Fibroblast of skin of back (primary cell): ENCODE measurements around the gene ARID5B.

ENCODE experiments used
- DNase-seq: peaks from one replicate; pipeline ENCODE4 v3.0.0-alpha.2; 2013

Gene ARID5B

GRCh38 chr10:61905837-61906561 lies 4.5 kb downstream of the ARID5B start:
- DNase-seq, result no peak

GRCh38 chr10:61906562-61906901 lies 5.0 kb downstream of the ARID5B start:
- no peak for DNase-seq

- no peak for DNase-seq
Observed at GRCh38 chr10:61907011-61907410, 5.5 kb downstream of the ARID5B start.

- DNase-seq, result no peak
Observed at GRCh38 chr10:61907587-61907986, 6.1 kb downstream of the ARID5B start.

GRCh38 chr10:61910226-61910805 lies 8.8 kb downstream of the ARID5B start:
- no peak for DNase-seq

GRCh38 chr10:61910894-61911293 lies 9.4 kb downstream of the ARID5B start:
- no peak for DNase-seq

GRCh38 chr10:61911425-61911824 lies 9.9 kb downstream of the ARID5B start:
- DNase-seq, result no peak

- DNase-seq, result no peak
Observed at GRCh38 chr10:61912981-61913380, 11.5 kb downstream of the ARID5B start.

GRCh38 chr10:61918140-61918539 lies 16.6 kb downstream of the ARID5B start:
- no peak for DNase-seq

GRCh38 chr10:61918989-61919388 lies 17.5 kb downstream of the ARID5B start:
- no peak for DNase-seq

- peak; percentile 63 for DNase-seq
Observed at GRCh38 chr10:61919646-61920215, 18.2 kb downstream of the ARID5B start.

- no peak for DNase-seq
Observed at GRCh38 chr10:61921143-61921542, 19.6 kb downstream of the ARID5B start.

- DNase-seq, result peak; percentile 44
Observed at GRCh38 chr10:61923210-61923949, 21.9 kb downstream of the ARID5B start.

- DNase-seq, result no peak
Observed at GRCh38 chr10:61923950-61924274, 22.4 kb downstream of the ARID5B start.

GRCh38 chr10:61929555-61929954 lies 28.1 kb downstream of the ARID5B start:
- no peak for DNase-seq

- no peak for DNase-seq
Observed at GRCh38 chr10:61931620-61932332, 30.3 kb downstream of the ARID5B start.

GRCh38 chr10:61933859-61934555 lies 32.5 kb downstream of the ARID5B start:
- no peak for DNase-seq

GRCh38 chr10:61935077-61935476 lies 33.6 kb downstream of the ARID5B start:
- DNase-seq, result no peak

GRCh38 chr10:61936770-61937169 lies 35.3 kb downstream of the ARID5B start:
- no peak for DNase-seq

GRCh38 chr10:61937631-61938351 lies 36.3 kb downstream of the ARID5B start:
- peak; percentile 58 for DNase-seq

GRCh38 chr10:61939902-61940301 lies 38.4 kb downstream of the ARID5B start:
- peak; percentile 60 for DNase-seq

- no peak for DNase-seq
Observed at GRCh38 chr10:61941202-61941681, 39.7 kb downstream of the ARID5B start.
